ENCODE measurements around the gene SPATA6L.

SPATA6L gene

DNA sequence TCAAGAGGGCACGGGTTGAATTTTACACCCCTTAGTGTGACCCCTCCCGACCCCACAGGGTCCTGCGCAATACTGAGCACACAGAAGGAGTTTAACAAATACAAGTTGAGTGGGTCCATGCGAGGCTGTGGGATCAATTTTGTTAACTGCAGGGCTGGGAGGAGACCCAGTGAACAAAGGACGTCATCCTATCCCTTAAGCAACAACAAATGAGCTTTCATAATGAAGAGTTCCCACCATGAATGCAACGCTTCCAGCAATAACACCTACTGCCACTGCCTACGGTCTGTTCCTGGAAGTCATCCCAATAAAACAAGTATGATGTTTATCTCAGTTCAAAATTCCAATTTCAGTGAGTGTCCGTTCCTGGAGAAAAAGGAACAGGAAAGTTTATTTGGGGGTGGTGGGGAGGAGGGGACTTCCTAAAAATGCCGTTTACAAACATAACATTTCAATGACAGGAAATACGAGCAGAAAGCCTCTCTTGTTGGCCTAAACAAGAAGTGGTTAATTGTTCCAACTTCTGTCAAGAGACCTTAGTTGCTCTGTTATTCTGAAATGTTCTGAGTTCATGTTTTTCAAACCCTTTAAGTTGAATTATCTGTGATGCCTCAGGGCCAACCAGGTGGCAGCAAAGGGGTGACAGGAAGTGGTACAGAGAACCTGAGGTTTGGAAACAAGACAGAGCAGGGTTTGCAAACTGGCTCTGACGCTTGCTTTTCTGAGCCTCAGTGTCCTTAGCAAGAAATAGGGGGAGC is 69.9 kb downstream of the SPATA6L start:
- H3K4me1 ChIP-seq (ENCODE audit: insufficient read depth, low read length, poor library complexity, severe bottlenecking), result no peaks in the 10 kb centered on the region
- no peaks in the 10 kb centered on the region for H3K9me2 ChIP-seq (replicated peaks; ENCODE audit: low read depth, low read length)
- H3K9ac ChIP-seq (ENCODE audit: low read depth, low read length, poor library complexity, severe bottlenecking), result no peak overlapping the region
- no peaks in the 10 kb centered on the region for H3F3A ChIP-seq (ENCODE audit: low read depth)
- TF ChIP-seq EZH2phosphoT487 (IDR thresholded peaks at IDR 0.05; ENCODE audit: borderline replicate concordance), result no peak
- TF ChIP-seq CTCF (conservative IDR thresholded peaks at IDR 0.05; ENCODE audit: low read length), result no peak; the same call in 1 of the 2 replicates
- no peaks in the 10 kb centered on the region for H3K36me3 ChIP-seq (ENCODE audit: insufficient read depth, low read length)
- peaks cover 21% of the 10 kb centered on the region for H3K27me3 ChIP-seq (ENCODE audit: insufficient read depth, low read length, poor library complexity, severe bottlenecking)
- no peaks in the 10 kb centered on the region for H3K79me2 ChIP-seq (ENCODE audit: insufficient read depth, low read length)
- H3K4me3 ChIP-seq (ENCODE audit: low read length, poor library complexity, severe bottlenecking), result no peak overlapping the region
- no peak overlapping the region for H2AFZ ChIP-seq (ENCODE audit: low read length)
- no peaks in the 10 kb centered on the region for H4K20me1 ChIP-seq (ENCODE audit: insufficient read depth, low read length, poor library complexity, severe bottlenecking)
- H3K9me3 ChIP-seq (ENCODE audit: insufficient read depth, low read depth, low read length), result no peaks in the 10 kb centered on the region
- H3K4me2 ChIP-seq (ENCODE audit: low read depth, low read length, poor library complexity, severe bottlenecking), result no peak overlapping the region

DNA sequence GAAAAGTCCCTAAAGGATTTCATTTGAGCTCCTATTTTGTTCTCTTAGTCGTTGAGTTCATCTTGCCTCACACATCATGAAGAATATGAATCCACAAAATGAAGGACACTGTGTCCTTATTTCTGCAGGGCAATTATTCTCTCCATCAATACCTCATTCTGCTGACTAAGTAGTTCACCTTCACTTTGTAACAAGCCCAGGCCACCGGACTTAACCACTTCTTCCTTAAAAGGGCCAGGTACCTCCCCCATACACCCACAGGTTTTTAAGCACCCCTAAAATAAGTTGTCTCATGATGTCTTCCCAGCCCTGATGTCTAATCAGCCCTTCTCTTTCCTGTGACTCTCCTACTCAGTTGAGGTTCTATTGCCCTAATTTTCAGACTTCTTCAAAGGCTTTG is 71.3 kb downstream of the SPATA6L start:
- Histone ChIP-seq H3K4me2 (ENCODE audit: low read depth, low read length, poor library complexity, severe bottlenecking) (no peak overlapping the region), H2AFZ (ENCODE audit: low read length) (no peak overlapping the region), H4K20me1 (ENCODE audit: insufficient read depth, low read length, poor library complexity, severe bottlenecking) (no peaks in the 10 kb centered on the region), H3K9me3 (ENCODE audit: insufficient read depth, low read depth, low read length) (no peaks in the 10 kb centered on the region), H3K4me1 (ENCODE audit: insufficient read depth, low read length, poor library complexity, severe bottlenecking) (no peaks in the 10 kb centered on the region), H3K9me2 (replicated peaks; ENCODE audit: low read depth, low read length) (no peaks in the 10 kb centered on the region), H3F3A (ENCODE audit: low read depth) (no peaks in the 10 kb centered on the region), H3K4me3 (ENCODE audit: low read length, poor library complexity, severe bottlenecking) (no peak overlapping the region), H3K9ac (ENCODE audit: low read depth, low read length, poor library complexity, severe bottlenecking) (no peak overlapping the region), H3K27me3 (ENCODE audit: insufficient read depth, low read length, poor library complexity, severe bottlenecking) (peaks cover 16% of the 10 kb centered on the region), H3K36me3 (ENCODE audit: insufficient read depth, low read length) (no peaks in the 10 kb centered on the region), H3K79me2 (ENCODE audit: insufficient read depth, low read length) (no peaks in the 10 kb centered on the region)
- TF ChIP-seq CTCF (conservative IDR thresholded peaks at IDR 0.05; ENCODE audit: low read length), result no peak
- TF ChIP-seq EZH2phosphoT487 (IDR thresholded peaks at IDR 0.05; ENCODE audit: borderline replicate concordance), result no peak

GRCh38 chr9:4594545-4594944 is 71.7 kb downstream of the SPATA6L start:
- Histone ChIP-seq H3K9me2 (replicated peaks; ENCODE audit: low read depth, low read length) (no peaks in the 10 kb centered on the region), H2AFZ (ENCODE audit: low read length) (no peak overlapping the region), H3K4me3 (ENCODE audit: low read length, poor library complexity, severe bottlenecking) (no peak overlapping the region), H3K27me3 (ENCODE audit: insufficient read depth, low read length, poor library complexity, severe bottlenecking) (peaks cover 16% of the 10 kb centered on the region), H3F3A (ENCODE audit: low read depth) (no peaks in the 10 kb centered on the region), H3K79me2 (ENCODE audit: insufficient read depth, low read length) (no peaks in the 10 kb centered on the region), H3K9me3 (ENCODE audit: insufficient read depth, low read depth, low read length) (no peaks in the 10 kb centered on the region), H3K4me1 (ENCODE audit: insufficient read depth, low read length, poor library complexity, severe bottlenecking) (no peaks in the 10 kb centered on the region), H3K4me2 (ENCODE audit: low read depth, low read length, poor library complexity, severe bottlenecking) (no peak overlapping the region), H3K36me3 (ENCODE audit: insufficient read depth, low read length) (no peaks in the 10 kb centered on the region), H3K9ac (ENCODE audit: low read depth, low read length, poor library complexity, severe bottlenecking) (no peak overlapping the region), H4K20me1 (ENCODE audit: insufficient read depth, low read length, poor library complexity, severe bottlenecking) (no peaks in the 10 kb centered on the region)
- no peak for TF ChIP-seq EZH2phosphoT487 (IDR thresholded peaks at IDR 0.05; ENCODE audit: borderline replicate concordance)
- no peak for TF ChIP-seq CTCF (conservative IDR thresholded peaks at IDR 0.05; ENCODE audit: low read length)

Data from Loucy (cell line).